T-helper 1 cell treated with Interleukin-12 subunit alpha and Interleukin-12 subunit beta and Interleukin-4 antibody, amounts not matched to agents 30 ng/mL and 1 ng/mL, for 36 hours (primary cell): ENCODE measurements around the gene SAMD1. TPM values are rescaled to one million over a fixed set of nuclear protein-coding genes. Genes with fewer than 3 reads are reported as not detected.

ENCODE experiments used
- intact Hi-C: fragments of 100-400 bp; cut with micrococcal nuclease; formaldehyde crosslinking; loops from one replicate; pipeline ENCODE4 v1.15.1; 2024
- total RNA-seq: library from RNA; stranded (reverse); gene quantifications from 2 replicates; pipeline ENCODE4 v1.2.3, GENCODE V29; 2022

The SAMD1 gene
- 68.7 and 68.8 TPM in 2 replicates for total RNA-seq

DNA sequence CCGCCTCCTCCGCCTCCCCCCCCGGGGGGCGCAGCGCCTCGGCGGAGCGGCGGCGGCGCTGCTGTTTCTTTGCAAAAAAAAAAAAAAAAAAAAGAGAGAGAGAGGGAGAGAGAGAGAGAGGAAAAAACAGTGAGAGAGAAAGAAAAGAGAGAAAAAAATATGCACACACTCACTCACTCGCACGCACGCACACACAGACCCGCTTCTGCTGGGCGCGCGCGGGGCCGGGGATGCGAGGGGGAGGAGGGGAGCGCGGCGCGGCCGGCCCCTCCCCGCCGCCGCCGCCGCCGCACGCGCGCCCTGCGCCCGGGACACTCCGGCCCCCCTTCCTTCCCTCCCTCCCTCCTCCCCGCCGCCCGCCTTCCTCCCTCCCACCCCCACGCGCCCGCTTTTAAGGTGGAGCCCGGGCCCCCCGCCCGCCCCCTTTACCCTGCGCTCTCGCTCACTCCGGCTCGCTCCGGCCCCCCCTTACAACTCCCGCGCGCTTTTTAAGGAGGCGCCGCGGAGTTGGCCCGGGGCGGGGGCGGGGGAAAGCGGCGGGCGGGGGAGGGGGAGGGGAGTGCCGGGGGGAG is at the start of gene SAMD1:
TSS of gene SAMD1 (minus strand) at position 243 of the 572 bp plus-strand sequence.
- intact Hi-C loops = loop anchor here (1.0 to 2.0 kb wide), 5 partner anchors 9 to 84 kb away; partner anchors contain the start of genes ASF1B, PRKACA and RFX1

- intact Hi-C loops = loop anchor here (5.0 kb wide), 1 partner anchor 57 kb away; no protein-coding TSS in a partner anchor
Measured at GRCh38 chr19:14139944-14140343, 49.4 kb upstream of the SAMD1 start.

DNA sequence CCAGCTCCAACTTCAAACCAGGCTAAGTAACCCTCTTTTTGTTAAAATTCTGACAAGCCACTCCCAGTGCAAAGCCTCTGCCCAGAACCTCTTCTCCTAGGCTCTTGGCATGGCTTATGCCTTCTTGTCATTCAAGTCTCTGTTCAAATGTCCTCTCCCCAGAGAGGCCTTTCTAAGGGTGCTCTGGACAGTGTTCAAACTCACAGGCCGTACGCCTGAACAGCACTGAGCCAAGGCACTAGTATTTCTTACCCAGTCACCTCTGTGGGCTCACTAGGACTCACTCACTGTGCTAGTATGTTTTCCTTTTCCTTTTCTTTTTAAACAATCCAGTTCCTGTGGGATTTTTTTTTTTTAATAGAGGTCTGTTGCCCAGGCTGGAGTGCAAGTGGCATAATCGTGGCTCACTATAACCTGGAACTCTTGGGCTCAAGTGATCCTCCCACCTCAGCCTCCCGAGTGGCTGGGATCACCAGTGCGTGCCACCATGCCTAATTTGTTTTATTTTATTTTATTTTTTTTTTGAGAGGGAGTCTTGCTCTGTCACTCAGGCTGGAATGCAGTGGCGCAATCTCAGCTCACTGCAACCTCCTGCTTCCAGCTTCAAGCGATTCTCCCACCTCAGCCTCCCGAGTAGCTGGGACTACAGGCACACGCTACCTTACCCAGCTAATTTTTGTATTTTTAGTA is 48.2 kb upstream of the SAMD1 start:
- intact Hi-C loops = loop anchor here (5.0 kb wide), 1 partner anchor 59 kb away; no protein-coding TSS in a partner anchor

DNA sequence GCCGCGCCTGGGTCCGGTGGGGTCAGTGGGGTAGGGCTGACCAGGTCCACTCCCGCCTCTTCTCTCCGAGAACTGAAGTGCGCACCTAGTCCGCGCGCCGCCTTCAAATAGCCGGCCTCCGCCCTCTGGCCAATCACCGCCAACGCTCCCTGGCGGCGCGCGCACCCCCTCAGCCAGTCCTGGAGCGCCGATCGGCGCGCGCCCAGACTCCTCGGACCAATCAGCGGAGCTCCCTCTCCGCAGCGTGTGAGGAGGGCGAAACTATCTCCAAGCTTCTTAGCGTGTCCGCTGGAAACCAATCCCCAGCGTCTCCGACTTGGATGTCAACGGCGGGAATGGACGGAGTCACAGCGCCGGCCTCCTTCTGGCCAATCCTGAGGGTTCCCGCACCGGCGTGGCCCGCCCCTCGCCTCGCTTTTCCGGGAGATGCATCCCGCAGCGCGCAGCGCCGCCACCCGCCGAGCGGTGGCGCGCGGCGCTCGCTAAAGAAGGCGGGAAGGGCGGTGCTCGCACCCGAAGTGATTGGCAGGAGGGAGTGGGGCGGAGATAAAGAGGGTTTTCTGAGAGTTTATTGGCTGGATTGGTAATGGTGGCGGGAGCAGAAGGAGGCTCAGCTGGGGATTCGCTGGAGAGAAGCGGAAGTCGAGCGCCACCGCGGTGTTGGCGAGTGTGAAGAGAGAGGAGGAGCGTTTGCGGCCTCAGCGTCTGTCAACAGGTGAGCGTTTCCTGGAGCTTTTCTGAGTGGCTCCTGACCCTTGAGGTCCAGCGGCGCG is 46.1 kb upstream of the SAMD1 start, which contains the start of gene ASF1B:
TSS of gene ASF1B (minus strand) at position 81 of the 773 bp plus-strand sequence. CDS start 133 bp downstream, outside the sequence.
- intact Hi-C loops = loop anchor here (1.0 to 5.0 kb wide), 19 partner anchors 13 to 553 kb away; partner anchors contain the start of genes BRME1, CC2D1A, DCAF15 and DDX39A

DNA sequence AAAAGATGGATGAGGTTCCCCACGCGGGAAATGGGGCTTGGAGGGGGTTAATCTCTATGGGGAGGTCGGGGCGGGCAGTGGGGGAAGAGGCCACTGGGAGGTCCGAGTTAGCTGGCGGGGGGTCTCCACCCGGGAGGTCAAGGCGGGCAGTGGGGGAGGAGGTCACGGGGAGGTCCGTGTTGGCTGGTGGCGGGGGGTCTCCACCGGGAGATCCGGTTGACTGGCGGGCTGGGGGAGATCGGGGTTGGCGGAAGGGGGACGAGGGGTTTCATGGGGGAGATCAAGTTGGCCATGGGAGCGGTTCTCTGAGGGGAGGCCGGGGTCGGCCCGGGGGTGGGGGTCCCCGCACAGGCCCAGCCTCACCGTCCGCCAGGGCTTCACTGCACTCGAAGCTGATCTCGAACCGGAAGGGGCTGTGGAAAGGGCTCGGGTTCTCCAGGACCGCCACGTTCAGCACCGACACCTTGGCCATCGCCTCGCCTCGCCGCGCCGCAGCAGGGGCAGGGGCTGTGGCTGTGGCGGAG is 45.5 kb upstream of the SAMD1 start:
- intact Hi-C loops = loop anchor here (1.0 to 5.0 kb wide), 13 partner anchors 18 to 553 kb away; partner anchors contain the start of genes DCAF15, DNAJB1, MISP3 and RFX1

DNA sequence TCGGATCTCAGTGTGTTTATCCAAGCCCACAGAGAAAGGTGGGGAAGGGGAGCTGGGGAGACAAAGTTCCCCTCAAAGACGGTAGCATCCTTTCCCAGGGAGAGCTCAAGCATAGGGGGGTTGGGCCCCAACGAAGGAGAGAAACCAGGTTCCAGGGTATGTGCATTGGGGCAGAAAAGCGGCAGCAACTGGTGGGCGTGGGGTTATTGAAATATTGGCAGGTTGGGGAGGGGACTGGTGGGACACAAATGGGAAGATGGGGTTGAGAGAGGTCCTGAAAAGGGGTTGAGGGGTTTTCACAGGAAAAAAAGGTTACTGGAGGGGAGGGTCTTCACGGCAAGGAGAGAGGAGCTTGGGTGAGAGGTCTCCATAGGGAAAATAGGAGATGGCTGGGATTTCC is 44.8 kb upstream of the SAMD1 start:
- intact Hi-C loops = loop anchor here (5.0 kb wide), 1 partner anchor 62 kb away; no protein-coding TSS in a partner anchor

GRCh38 chr19:14127929-14128509 is 37.5 kb upstream of the SAMD1 start:
- intact Hi-C loops = no loop called here

DNA sequence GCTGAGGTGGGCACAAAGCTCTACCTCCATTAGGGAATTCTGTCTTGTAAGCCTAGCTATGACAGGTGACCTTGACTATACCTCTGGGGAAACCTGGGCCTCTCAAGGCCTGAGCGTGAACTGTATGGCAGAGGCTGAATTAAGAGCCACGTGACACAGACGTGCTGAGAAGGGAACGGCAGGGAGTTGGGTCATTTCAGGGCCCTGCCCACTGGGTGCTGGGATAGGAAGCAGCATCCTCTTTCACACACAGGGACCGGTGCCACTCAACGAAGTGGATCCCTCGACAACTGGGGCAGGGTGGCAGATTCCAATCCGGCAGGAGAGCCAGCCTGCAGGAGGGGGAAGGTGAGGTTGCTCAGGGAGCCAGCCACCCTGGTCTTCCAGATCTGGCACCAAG is 36.6 kb upstream of the SAMD1 start:
- intact Hi-C loops = no loop called here

- intact Hi-C loops = no loop called here
Measured at GRCh38 chr19:14122924-14123323, 32.4 kb upstream of the SAMD1 start.

GRCh38 chr19:14120497-14120780 is 29.9 kb upstream of the SAMD1 start:
- intact Hi-C loops = no loop called here

GRCh38 chr19:14119644-14120496 is 29.3 kb upstream of the SAMD1 start:
- intact Hi-C loops = no loop called here

- intact Hi-C loops = no loop called here
Measured at GRCh38 chr19:14119146-14119545, 28.6 kb upstream of the SAMD1 start.

DNA sequence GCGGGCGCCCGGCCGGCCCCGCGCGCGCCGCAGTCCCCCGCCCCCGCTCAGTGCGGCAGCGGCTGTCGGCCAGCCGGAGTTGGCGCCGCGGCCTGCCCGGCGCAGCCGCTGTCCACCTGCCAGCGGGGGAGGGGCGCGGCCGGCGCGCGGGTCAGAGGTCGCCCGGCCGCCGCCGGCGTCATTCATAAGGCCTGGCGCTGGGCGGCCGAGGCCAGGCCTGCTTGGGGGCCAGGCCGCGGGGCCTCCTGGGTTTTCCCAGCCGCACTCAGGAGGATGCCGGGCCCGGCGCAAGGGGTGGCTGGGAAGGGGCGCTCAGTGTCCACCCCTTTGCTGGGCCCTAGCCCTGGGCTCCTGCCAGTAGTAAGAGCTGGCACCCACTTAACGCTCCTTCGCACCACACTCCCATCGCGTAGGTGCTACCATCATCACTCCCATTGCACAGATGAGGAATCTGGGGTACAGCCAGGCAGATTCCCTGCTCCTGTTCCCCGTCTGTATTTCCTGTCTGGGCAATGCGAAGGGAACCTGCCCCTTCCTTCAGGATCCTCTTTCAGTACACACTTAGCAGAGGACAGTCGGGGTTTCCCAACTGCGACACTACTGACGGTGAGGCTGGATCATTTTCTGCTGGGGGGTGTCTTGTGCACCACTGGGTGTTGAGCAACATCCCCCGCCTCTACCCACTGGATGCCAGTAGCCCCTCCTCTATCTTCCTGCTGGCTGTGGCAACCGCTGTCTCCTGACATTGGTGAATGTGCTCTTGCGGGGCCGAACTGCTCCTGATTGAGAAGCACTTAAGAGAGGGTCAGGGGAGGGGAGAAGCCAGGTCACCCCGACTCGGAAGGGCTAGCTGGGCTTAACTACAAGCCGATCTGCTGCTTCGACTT is 27.9 kb upstream of the SAMD1 start:
- intact Hi-C loops = loop anchor here (1.0 kb wide), 2 partner anchors 18 to 571 kb away; partner anchors contain the start of gene ASF1B

GRCh38 chr19:14117668-14118164 is 27.2 kb upstream of the SAMD1 start, which contains the start of gene PRKACA:
Gene PRKACA (minus strand): TSS chr19:14117762. CDS start chr19:14117547, 215 bp downstream.
- intact Hi-C loops = loop anchor here (1.0 kb wide), 7 partner anchors 19 to 572 kb away; partner anchors contain the start of genes ASF1B, BRME1, CC2D1A and RFX1

GRCh38 chr19:14116918-14117578 is 26.5 kb upstream of the SAMD1 start:
- intact Hi-C loops = loop anchor here (1.0 kb wide), 5 partner anchors 26 to 211 kb away; partner anchors contain the start of genes BRME1, CC2D1A and RFX1

- intact Hi-C loops = no loop called here
Measured at GRCh38 chr19:14116525-14116917, 26.0 kb upstream of the SAMD1 start.

DNA sequence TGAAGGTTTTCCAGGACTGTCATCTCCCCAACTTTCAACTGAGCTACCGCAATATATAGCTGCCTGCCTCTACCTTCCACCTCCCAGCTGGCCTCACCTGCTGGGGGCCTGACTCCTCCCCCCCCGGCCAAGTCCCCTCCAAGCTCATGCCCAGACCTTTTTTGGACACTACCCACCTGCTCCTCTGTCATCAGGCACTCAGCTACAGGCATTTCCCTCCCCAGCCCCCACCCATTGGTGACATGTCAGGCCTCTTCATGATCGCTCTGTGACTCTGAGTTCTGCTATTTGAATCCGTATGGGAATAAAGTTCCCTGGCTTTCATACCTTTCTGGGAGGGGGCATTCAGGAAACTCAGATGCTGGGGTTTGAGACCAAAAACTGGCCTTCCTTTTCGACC is 25.2 kb upstream of the SAMD1 start:
- intact Hi-C loops = loop anchor here (1.0 to 2.0 kb wide), 2 partner anchors 235 to 519 kb away; no protein-coding TSS in a partner anchor

DNA sequence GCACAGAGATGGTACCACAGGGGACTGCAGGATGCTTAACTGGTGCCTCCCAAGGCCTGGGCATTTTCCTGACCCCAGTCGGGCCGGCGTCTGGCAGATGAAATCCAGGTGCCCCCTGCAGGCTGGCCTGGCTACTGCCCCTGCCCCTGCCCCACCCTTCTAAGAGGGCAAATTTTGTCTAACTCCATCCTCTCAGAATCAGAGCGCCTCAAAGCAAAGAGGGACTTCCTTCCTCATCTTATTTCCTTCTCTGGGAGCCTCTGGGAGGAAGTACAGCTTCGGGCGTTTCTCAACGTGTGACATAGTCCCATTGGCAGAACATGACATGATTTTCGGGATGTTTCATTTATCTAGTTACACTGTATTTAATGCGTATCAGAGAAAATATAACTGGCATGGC is 24.3 kb upstream of the SAMD1 start:
- intact Hi-C loops = loop anchor here (1.0 to 2.0 kb wide), 2 partner anchors 235 to 518 kb away; no protein-coding TSS in a partner anchor
